ENCODE results near the gene PCNT. TPM values are rescaled to one million over a fixed set of nuclear protein-coding genes. Genes with fewer than 3 reads are reported as not detected.

The PCNT gene
- total RNA-seq, 1 donor from 2014 or later = 15.9 TPM

GRCh38 chr21:46329796-46330195, 5.8 kb downstream of the PCNT start:
- no peak for DNase-seq (ENCODE audit: low spot score)

- no peak for DNase-seq (ENCODE audit: low spot score)
Observed at GRCh38 chr21:46334351-46335140, 10.6 kb downstream of the PCNT start.

GRCh38 chr21:46336603-46337002, 12.6 kb downstream of the PCNT start:
- no peak for DNase-seq (ENCODE audit: low spot score)

- no peak for DNase-seq (ENCODE audit: low spot score)
Observed at GRCh38 chr21:46340998-46341397, 17.0 kb downstream of the PCNT start.

- DNase-seq (ENCODE audit: low spot score) = no peak
Observed at GRCh38 chr21:46344219-46344915, 20.4 kb downstream of the PCNT start.

- DNase-seq (ENCODE audit: low spot score) = no peak
Observed at GRCh38 chr21:46345861-46346260, 21.9 kb downstream of the PCNT start.

GRCh38 chr21:46346296-46347202, 22.6 kb downstream of the PCNT start:
- no peak for DNase-seq (ENCODE audit: low spot score)

- no peak for DNase-seq (ENCODE audit: low spot score)
Observed at GRCh38 chr21:46347203-46347550, 23.2 kb downstream of the PCNT start.

- no peak for DNase-seq (ENCODE audit: low spot score)
Observed at GRCh38 chr21:46347791-46348381, 23.9 kb downstream of the PCNT start.

GRCh38 chr21:46349134-46349760, 25.3 kb downstream of the PCNT start:
- no peak for DNase-seq (ENCODE audit: low spot score)

GRCh38 chr21:46350571-46350970, 26.6 kb downstream of the PCNT start:
- DNase-seq (ENCODE audit: low spot score) = no peak

GRCh38 chr21:46350981-46351380, 27.0 kb downstream of the PCNT start:
- DNase-seq (ENCODE audit: low spot score) = no peak

GRCh38 chr21:46351476-46352163, 27.7 kb downstream of the PCNT start:
- DNase-seq (ENCODE audit: low spot score) = peak; percentile 34

GRCh38 chr21:46352164-46352515, 28.2 kb downstream of the PCNT start:
- DNase-seq (ENCODE audit: low spot score) = no peak

- no peak for DNase-seq (ENCODE audit: low spot score)
Observed at GRCh38 chr21:46352913-46353312, 29.0 kb downstream of the PCNT start.

GRCh38 chr21:46354046-46354445, 30.1 kb downstream of the PCNT start:
- DNase-seq (ENCODE audit: low spot score) = no peak

- DNase-seq (ENCODE audit: low spot score) = no peak
Observed at GRCh38 chr21:46354518-46354917, 30.6 kb downstream of the PCNT start.

GRCh38 chr21:46355161-46356004, 31.4 kb downstream of the PCNT start:
- no peak for DNase-seq (ENCODE audit: low spot score)

GRCh38 chr21:46356005-46356338, 32.0 kb downstream of the PCNT start:
- DNase-seq (ENCODE audit: low spot score) = no peak

Measured in umbilical cord (tissue), 2 donors.